HG02642 (cell line): ENCODE measurements around the gene NETO1.

ENCODE experiments used
- ATAC-seq: cut with Tn5 transposase; IDR thresholded peaks from one replicate; pipeline ENCODE4 v1.9.1; 2021; ENCODE audit warnings: mild to moderate bottlenecking; ENCODE audit not compliant: unreplicated experiment, poor library complexity

The NETO1 gene

DNA sequence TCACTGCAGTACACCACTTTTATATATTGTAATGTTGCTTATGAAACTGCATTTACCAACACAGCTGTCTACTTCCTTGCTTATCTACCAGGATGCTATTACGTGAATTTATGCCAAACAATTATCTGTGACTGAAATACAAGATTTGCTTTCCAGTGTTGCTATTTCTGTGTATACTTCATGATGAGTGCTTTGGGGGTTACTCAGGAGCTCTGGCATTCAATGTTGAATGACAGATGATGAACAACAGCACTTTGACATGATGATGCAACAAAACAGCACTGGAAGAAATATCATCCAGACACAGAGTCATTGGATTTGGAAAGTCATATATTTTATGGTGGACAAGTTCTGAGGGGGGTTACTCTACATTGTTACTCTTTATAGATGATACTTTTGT lies 125.8 kb downstream of the NETO1 start:
- ATAC-seq = no peak

DNA sequence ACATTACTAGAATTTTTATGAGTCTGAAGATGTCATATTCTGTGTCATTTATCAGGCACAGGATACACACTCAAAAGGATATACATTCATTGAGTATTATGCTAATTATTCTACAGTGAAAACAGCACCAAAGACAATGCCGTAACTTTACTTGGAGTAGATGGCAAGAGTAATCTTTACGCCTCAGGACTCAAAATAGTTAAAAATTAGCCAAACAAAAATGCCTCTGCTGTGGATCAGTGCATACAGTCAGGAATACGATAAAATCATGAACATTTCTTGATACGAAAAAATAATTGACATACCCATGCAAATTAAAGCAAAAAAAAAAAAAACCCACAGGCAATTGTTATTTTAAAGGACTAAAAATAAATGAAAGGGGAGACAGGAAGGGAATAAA lies 129.7 kb downstream of the NETO1 start:
- no peak for ATAC-seq

DNA sequence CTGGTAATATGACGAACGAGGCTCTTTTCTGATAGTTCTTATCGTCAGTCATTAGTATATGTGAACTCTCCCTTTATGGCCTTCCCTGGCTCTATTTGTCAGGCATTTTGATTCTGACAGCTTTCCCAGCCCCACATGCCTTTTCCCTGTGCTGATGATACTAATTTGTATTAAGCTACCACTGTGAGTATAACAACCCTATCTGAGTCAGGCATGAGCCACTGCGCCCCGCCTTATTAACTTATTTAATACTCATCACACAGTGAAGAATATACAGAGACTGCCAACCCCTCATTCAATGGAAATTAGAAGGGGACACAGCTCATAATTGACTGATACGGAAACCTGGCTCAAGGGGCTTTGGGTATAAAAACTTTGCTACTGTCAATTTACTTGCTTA lies 140.0 kb downstream of the NETO1 start:
- ATAC-seq = no peak

DNA sequence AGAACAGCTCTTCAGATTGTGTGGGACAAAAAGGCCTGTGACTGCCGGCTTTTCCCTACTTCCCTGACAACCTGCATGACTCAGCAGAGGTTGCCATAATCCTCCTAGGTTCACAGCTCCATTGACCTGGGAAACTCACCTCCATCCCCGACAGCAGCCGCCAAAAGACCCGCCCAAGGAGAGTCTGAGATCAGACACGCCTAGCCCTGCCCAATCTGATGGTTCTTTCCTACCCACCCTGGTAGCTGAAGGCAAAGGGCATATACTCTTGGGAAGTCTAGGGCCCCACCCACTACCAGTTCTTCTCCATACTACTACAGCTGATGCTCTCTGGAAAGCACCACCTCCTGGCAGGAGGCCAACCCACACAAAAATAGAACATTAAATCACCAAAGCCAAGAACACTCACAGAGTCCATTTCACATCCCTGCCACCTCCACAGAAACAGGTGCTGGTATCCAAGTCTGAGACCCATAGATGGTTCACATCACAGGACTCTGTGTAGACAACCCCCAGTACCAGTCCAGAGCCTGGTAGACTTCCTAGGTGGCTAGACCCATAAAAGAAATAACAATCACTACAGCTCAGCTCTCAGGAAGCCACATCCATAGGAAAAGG lies 140.6 kb downstream of the NETO1 start:
- no peak for ATAC-seq

DNA sequence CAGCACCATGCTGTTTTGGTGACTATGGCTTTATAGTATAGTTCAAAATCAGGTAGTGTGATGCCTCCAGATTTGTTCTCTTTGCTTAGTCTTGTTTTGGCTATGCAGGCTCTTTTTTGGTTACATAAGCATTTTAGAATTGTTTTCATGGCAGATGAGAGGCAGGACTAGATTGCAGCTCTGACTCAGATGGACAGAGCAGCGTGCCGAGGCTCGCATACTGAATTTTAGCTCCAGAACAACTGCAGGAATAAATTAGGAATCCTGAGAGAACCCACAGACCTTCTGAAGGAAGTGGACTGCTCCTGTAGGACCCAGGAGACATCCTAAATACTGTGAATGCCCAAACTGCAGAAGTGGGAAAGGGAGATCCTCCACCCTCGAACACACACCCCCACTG lies 141.6 kb downstream of the NETO1 start:
- no peak for ATAC-seq

DNA sequence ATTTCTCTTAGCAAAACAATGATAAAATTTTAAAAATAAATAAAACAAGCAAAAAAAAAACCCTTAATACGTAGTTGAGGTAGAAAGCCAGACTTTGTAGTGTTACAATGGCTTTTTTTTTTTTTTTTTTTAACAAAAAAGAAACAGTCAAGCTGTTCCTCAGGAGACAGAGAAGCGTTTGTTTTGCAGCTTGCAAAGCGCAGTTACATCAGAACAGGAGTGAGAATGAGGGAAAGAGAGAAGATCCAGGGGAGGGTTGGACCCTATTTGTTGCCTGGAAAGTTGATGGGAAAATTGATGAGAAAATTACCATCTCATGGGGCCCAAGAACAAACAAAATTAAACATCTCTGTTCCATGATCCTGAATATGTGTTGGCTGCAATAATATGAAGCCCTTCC lies 146.5 kb downstream of the NETO1 start:
- no peak for ATAC-seq

DNA sequence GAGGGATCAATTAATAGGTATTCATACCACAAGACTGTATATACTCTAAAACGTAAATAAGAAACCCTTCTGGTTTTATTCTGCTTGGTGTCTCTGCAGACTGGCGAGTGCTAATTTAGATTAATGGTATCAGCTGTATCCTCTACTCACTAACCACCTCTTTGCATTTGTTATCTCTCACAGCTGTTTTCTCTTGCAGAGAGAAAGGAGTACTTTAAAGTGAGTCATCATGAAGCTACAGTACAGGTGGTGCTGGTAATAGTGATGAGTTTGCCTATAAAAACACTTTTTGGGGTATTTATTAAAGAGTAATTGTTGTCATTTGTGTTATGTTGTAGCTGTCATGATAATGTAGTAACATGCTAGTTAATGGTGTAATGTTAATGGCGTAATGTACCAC lies 147.7 kb downstream of the NETO1 start:
- no peak for ATAC-seq

DNA sequence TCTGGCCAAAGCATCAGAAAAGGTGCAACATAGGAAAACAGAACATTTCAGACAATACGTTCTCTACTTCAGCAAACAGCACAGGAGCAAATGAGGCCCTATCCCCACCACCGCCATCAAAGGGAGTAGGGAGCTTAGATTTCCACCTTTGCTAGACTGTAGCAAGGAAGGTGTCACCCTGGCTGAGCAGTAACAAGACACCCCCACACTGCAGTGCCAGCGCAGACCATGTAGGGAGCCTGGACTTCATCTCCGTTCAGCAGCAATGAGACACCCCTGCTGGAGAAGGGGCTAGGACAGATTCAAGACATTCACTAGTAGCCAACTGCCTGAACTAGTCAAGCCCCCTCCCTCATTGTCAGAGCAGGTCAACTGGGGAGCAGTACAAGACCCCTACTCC lies 163.6 kb downstream of the NETO1 start:
- no peak for ATAC-seq

DNA sequence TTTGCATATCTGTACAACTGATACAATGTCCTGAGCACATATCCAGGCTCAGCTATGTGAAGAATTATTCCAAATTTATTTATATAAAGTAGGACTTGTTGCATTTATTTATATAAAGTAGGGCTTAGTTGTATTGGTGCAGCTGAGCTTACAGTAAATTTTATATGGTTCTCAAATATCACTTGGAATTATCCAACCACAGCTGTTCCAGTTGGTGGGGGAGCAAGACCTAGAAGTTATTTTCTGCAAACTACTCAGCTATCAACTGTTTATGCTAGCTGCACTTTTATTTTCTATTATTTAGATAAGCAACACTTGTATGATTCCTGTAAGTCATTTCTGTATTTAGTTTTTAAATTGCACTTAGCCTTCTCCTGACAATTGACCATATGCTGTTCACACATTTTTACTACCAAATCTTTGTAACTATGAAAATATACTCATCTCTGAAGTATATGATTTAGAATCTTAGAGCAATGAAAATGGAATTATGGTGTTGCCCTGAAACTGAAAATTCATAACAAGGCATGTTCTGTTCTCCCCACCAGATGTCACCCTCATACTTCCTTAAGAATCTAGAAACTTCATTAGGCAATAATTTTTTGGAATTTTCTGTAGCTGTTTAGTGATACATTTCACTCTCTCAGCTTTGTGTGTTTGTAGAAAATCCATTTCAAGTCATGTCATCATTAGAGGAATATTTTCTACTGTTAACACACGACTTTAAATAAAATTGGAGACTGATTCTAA lies 166.7 kb downstream of the NETO1 start:
- no peak for ATAC-seq

DNA sequence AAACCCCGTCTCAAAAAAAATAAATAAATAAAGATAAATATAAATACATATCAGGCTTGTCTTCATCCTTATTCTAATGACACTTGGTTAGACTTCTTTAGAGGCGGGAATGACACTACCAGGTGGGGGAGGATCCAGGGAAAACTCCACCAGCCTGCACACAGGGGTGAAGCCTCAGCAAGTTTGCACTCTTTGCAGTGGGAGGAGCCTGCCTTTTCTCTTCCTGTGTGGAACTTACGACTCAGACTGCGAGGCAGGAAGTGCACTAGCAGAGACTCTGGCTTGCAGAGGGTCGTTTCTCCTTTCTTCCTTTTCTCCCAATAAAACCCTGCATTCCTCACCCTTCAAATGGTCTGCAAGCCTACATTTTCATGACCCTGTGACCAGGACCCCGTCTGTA lies 170.1 kb downstream of the NETO1 start:
- no peak for ATAC-seq

DNA sequence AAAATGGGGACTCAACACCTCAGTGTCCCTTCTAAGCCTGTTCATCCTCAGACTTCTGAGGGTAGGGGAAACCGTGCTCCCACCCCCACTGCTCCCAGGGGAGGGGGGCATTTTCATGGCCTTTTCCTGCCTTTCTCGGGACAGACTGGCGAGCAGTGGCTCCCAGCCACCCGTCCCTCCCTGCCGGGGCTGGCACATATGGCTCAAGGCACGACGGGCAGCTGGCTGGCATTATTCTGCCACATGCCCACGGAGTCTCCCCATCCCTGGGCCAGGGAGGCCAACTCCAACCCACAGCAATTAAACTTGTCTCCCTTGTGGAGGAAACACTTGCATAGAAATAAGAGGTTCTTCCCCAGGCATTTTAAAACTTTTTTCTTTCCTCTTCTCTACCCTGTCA lies 175.2 kb downstream of the NETO1 start:
- no peak for ATAC-seq
